A549 treated with Mapracorat at 1 μM for 4 hours (cell line): ENCODE data around the gene EFCAB6. TPM values are rescaled to one million over a fixed set of nuclear protein-coding genes. Genes with fewer than 3 reads are reported as not detected.

Experiments used
- total RNA-seq: library from RNA; stranded (reverse); fragments of 200-300 nt; extraction: Qiagen RNA extraction; gene quantifications from 5 replicates; pipeline ENCODE4 v1.2.3, GENCODE V29; 2022

Gene EFCAB6, protein sequence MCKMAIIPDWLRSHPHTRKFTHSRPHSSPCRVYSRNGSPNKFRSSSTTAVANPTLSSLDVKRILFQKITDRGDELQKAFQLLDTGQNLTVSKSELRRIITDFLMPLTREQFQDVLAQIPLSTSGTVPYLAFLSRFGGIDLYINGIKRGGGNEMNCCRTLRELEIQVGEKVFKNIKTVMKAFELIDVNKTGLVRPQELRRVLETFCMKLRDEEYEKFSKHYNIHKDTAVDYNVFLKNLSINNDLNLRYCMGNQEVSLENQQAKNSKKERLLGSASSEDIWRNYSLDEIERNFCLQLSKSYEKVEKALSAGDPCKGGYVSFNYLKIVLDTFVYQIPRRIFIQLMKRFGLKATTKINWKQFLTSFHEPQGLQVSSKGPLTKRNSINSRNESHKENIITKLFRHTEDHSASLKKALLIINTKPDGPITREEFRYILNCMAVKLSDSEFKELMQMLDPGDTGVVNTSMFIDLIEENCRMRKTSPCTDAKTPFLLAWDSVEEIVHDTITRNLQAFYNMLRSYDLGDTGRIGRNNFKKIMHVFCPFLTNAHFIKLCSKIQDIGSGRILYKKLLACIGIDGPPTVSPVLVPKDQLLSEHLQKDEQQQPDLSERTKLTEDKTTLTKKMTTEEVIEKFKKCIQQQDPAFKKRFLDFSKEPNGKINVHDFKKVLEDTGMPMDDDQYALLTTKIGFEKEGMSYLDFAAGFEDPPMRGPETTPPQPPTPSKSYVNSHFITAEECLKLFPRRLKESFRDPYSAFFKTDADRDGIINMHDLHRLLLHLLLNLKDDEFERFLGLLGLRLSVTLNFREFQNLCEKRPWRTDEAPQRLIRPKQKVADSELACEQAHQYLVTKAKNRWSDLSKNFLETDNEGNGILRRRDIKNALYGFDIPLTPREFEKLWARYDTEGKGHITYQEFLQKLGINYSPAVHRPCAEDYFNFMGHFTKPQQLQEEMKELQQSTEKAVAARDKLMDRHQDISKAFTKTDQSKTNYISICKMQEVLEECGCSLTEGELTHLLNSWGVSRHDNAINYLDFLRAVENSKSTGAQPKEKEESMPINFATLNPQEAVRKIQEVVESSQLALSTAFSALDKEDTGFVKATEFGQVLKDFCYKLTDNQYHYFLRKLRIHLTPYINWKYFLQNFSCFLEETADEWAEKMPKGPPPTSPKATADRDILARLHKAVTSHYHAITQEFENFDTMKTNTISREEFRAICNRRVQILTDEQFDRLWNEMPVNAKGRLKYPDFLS (N-terminal part only)
- total RNA-seq: 0.23 to 0.91 TPM (median 0.48 TPM) in 5 replicates

GRCh38 chr22:43812149-43812842, at the start of gene EFCAB6:
EFCAB6 (minus strand) TSS chr22:43812305; CDS start chr22:43782318, 29,987 bp downstream.

Other genes with a start within 250 kb of the EFCAB6 start
- not detected in 5 replicates for gene SULT4A1, start 50.2 kb upstream of the EFCAB6 start, total RNA-seq
- gene PNPLA5, start 79.7 kb upstream of the EFCAB6 start, total RNA-seq: 0.06 TPM in 1 of 5 replicates, not detected in the others
- gene PNPLA3, start 111.5 kb upstream of the EFCAB6 start, total RNA-seq: 0.45 to 1.6 TPM (median 0.99 TPM) in 5 replicates
- gene SAMM50, start 143.1 kb upstream of the EFCAB6 start, total RNA-seq: 42.9 to 45.6 TPM (median 44.6 TPM) in 5 replicates
- 35.4 to 46.0 TPM (median 42.5 TPM) in 5 replicates for gene PARVB, start 212.0 kb upstream of the EFCAB6 start, total RNA-seq